Vagina (tissue), 2 donors: Measurements from ENCODE around the gene TADA2B. TPM values are rescaled to one million over a fixed set of nuclear protein-coding genes. Genes with fewer than 3 reads are reported as not detected.

Source experiments
- DNase-seq, 2 donors: peaks; one replicate each; pipeline ENCODE4 v3.0.0-alpha.2; 2017; ENCODE audit errors: extremely low spot score in 2 of 2
- H3K27ac ChIP-seq: fragments of 200-600 bp; sonication (generic); one replicate; pipeline ENCODE4 v1.5.1; 2019
- H3K27me3 ChIP-seq: fragments of 200-600 bp; sonication (generic); one replicate; pipeline ENCODE4 v1.5.1; 2019
- H3K36me3 ChIP-seq, 2 donors: fragments of 200-600 bp; sonication (generic); one replicate each; pipeline ENCODE4 v1.5.1; 2017 to 2019
- H3K4me1 ChIP-seq: fragments of 200-600 bp; sonication (generic); one replicate; pipeline ENCODE4 v1.5.1; 2019
- H3K4me3 ChIP-seq, 2 donors: fragments of 200-600 bp; sonication (generic); 1 replicate in 1 of 2; 2 replicates in 1 of 2; pipeline ENCODE4 v1.5.1; 2016 to 2019
- H3K9me3 ChIP-seq: fragments of 200-600 bp; sonication (generic); one replicate; pipeline ENCODE4 v1.5.1; 2019
- CTCF ChIP-seq, 3 experiments: fragments of 450-650 bp in 2 of 3; fragments of 200-600 bp in 1 of 3; sonication (generic) in 1 of 3; IDR thresholded peaks; one replicate each; pipeline ENCODE4 v1.5.1; 2017 to 2019; ENCODE audit warnings: antibody characterized with exemption in 3 of 3, mild to moderate bottlenecking in 2 of 3, moderate library complexity in 2 of 3
- POLR2A ChIP-seq, 2 donors: fragments of 450-650 bp; IDR thresholded peaks; one replicate each; pipeline ENCODE4 v1.6.1; 2017; ENCODE audit warnings: antibody characterized with exemption in 2 of 2, mild to moderate bottlenecking in 2 of 2, moderate library complexity in 2 of 2
- POLR2AphosphoS5 ChIP-seq, 2 donors: sonication (generic); formaldehyde crosslinking; IDR thresholded peaks; one replicate each; pipeline ENCODE4 v1.9.0; 2017; ENCODE audit warnings: antibody characterized with exemption in 2 of 2, mild to moderate bottlenecking in 2 of 2, low read depth in 1 of 2; ENCODE audit not compliant: insufficient read depth in 1 of 2
- intact Hi-C: fragments of 100-400 bp; cut with DNase I; formaldehyde crosslinking; loops from one replicate; pipeline ENCODE4 v1.15.1; 2023
- total RNA-seq: library from RNA; depleted of rRNA; stranded (reverse); fragments of >200 nt; gene quantifications from one replicate; pipeline ENCODE4 v1.2.3, GENCODE V29; 2016

Gene TADA2B
- total RNA-seq, 1 donor from 2014 or later: 12.0 TPM

DNA sequence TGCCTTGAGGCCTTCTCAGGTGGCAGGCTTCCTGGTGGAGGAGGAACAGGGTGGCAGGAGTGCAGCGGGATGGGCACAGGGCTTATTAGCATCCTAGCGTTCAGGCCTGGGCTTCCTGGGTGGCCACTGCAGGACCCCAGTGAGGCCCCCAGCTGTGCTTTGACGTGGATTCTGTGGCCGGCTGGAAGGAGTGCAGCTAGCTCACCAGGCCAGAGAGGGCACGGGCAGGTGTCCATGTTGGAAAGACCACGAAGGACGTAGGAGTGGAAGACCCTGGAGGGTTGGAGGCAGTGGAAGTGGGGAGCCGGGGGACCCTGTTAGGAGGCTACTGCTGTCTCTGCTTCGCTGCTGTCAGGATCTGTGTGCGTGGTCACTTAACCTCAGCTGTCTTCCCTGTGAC, 13.3 kb upstream of the TADA2B start:
- intact Hi-C loops: no loop called here
- Histone ChIP-seq H3K9me3 (no peaks in the 10 kb centered on the region), H3K36me3 (peaks cover 0 to 43% of the 10 kb centered on the region in 2 donors), H3K4me1 (peaks cover 4% of the 10 kb centered on the region), H3K27ac (no peak overlapping the region), H3K4me3 (no peak overlapping the region), H3K27me3 (no peaks in the 10 kb centered on the region)
- DNase-seq: no peak
- TF ChIP-seq POLR2A (IDR thresholded peaks at IDR 0.05) (no peak), POLR2AphosphoS5 (IDR thresholded peaks at IDR 0.05; ENCODE audit: insufficient read depth in 1 of 2, low read depth in 1 of 2) (no peak)

GRCh38 chr4:7030856-7031255, 12.3 kb upstream of the TADA2B start:
- intact Hi-C loops: no loop called here
- peaks cover 4% of the 10 kb centered on the region for H3K4me1 ChIP-seq
- peaks cover 0 to 34% of the 10 kb centered on the region in 2 donors for H3K36me3 ChIP-seq
- DNase-seq: no peak
- H3K27me3 ChIP-seq: no peaks in the 10 kb centered on the region
- H3K27ac ChIP-seq: no peak overlapping the region
- H3K4me3 ChIP-seq: no peak overlapping the region
- TF ChIP-seq CTCF (IDR thresholded peaks at IDR 0.05) (no peak), POLR2AphosphoS5 (IDR thresholded peaks at IDR 0.05; ENCODE audit: insufficient read depth in 1 of 2, low read depth in 1 of 2) (no peak), POLR2A (IDR thresholded peaks at IDR 0.05) (no peak)
- H3K9me3 ChIP-seq: no peaks in the 10 kb centered on the region

DNA sequence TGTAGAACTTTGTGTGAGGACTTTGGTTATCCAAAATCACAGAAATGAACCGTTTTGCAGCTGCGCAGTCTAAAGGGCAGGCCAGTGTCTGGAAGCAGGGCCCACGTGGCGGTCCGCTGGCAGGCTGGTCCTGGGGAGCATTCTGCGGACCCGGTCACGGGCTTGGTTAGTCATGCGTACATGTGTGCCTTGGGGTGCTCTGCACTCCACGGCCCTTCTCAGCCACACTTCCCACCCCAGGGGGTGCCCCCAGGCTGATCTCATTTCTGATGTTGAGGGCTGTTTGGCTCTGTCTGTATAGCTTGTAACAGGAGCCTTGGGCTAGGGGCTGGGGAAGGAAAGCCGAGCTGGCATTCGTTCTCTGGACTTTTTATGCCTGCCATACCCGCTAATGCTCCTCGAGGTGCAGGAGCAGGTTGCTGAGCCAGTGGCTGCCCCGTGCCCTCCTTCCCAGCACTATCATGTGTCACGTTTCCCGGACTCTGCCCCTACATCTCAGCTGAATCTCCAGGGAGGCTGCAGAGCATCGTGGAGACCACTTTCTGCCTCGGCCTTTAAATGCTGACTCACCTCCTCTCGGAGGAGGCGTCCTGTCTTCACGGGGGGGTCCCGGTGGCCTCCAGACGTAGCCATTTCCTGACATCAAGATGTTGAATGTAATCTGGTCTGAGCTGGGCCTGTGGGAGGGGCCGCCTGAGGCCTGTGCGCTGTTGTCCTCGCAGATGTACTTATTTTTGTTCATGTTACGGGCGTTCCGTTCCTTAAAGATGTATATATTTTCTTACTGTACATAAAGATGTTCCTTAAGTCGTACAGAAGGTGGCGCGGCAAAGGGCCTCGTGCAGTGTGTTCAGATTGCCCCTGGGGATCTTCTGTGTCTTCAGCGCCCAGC, 11.4 kb upstream of the TADA2B start:
- DNase-seq: no peak
- peaks cover 4% of the 10 kb centered on the region for H3K4me1 ChIP-seq
- no peak overlapping the region for H3K27ac ChIP-seq
- H3K36me3 ChIP-seq: peaks cover 0 to 27% of the 10 kb centered on the region in 2 donors
- TF ChIP-seq CTCF (IDR thresholded peaks at IDR 0.05) (no peak), POLR2AphosphoS5 (IDR thresholded peaks at IDR 0.05; ENCODE audit: insufficient read depth in 1 of 2, low read depth in 1 of 2) (no peak), POLR2A (IDR thresholded peaks at IDR 0.05) (no peak)
- no peak overlapping the region for H3K4me3 ChIP-seq
- no peaks in the 10 kb centered on the region for H3K9me3 ChIP-seq
- intact Hi-C loops: no loop called here
- H3K27me3 ChIP-seq: no peaks in the 10 kb centered on the region

DNA sequence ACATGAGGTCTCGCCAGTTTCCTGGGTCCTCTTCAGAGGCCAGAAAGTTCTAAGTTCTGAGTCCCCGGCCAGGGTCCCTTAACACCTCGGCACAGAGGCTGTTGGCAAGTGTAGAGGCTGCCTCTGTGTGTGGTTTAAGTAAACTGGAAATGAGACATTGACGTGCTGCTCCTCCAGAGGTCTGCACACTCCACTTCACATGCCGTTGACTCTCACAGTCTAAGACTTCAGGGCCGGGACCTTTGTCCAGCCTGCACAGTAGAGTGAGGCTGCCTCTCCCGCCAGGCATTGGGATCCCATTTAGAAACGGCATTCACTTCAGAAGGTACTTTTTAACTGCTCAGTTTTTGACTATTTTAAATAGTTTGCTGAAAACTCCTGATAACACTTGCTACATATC, 10.6 kb upstream of the TADA2B start:
- no peaks in the 10 kb centered on the region for H3K9me3 ChIP-seq
- TF ChIP-seq POLR2A (IDR thresholded peaks at IDR 0.05) (no peak), POLR2AphosphoS5 (IDR thresholded peaks at IDR 0.05; ENCODE audit: insufficient read depth in 1 of 2, low read depth in 1 of 2) (no peak), CTCF (IDR thresholded peaks at IDR 0.05) (no peak)
- peaks cover 0 to 27% of the 10 kb centered on the region in 2 donors for H3K36me3 ChIP-seq
- DNase-seq: no peak
- peaks cover 4% of the 10 kb centered on the region for H3K4me1 ChIP-seq
- H3K27me3 ChIP-seq: no peaks in the 10 kb centered on the region
- intact Hi-C loops: no loop called here
- H3K4me3 ChIP-seq: no peak overlapping the region
- H3K27ac ChIP-seq: no peak overlapping the region

DNA sequence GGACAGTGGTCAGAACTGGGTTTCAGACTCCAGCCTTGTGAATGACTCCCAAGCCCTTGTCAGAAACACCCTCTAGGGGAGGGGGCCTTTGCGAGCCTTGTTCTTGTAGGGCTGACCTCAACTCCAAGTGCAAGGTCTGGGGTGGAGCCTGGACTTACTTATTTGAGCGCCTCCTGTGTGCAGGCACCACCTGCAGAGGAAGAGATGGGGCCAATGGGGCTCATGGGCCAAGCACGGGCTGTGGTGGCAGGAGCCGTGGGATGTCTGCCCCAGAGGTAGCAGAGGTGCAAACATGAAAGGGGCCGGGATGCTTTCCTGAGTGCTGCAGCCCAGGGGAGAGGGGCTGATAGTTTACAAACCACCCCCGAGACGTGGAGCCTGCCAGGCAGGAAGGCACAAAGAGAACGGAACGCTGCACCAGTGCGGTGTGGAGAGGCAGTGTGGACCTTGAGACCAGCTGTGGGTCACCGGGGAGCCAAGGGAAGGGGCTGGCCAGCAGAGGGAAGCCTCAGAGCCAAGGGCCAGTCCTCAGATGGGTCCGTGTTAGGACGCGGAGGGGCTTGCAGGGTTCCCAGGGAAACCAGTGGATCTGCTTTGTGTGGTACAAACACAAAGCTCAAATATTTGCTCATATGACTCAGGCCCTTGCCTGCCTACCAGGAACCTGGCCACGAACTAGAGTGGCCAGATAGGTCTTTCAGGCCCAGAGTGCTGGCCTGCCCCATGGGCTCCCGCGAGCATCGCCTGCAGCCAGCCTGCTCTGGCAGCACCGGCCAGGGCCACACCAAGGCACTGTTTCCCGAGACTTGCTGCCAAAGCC, 8.7 kb upstream of the TADA2B start:
- Histone ChIP-seq H3K4me1 (peaks cover 4% of the 10 kb centered on the region), H3K9me3 (no peaks in the 10 kb centered on the region), H3K4me3 (no peak overlapping the region), H3K36me3 (peaks cover 0 to 27% of the 10 kb centered on the region in 2 donors), H3K27ac (no peak overlapping the region), H3K27me3 (no peaks in the 10 kb centered on the region)
- no peak for DNase-seq
- no peak for TF ChIP-seq POLR2AphosphoS5 (IDR thresholded peaks at IDR 0.05; ENCODE audit: insufficient read depth in 1 of 2, low read depth in 1 of 2)
- no peak for TF ChIP-seq CTCF (IDR thresholded peaks at IDR 0.05)
- TF ChIP-seq POLR2A (IDR thresholded peaks at IDR 0.05): no peak
- intact Hi-C loops: no loop called here
